GM21390 (cell line): ENCODE measurements around the gene MAP4.

ENCODE experiments used
- ATAC-seq: cut with Tn5 transposase; IDR thresholded peaks from one replicate; pipeline ENCODE4 v1.9.1; 2021; ENCODE audit not compliant: unreplicated experiment

MAP4 gene

DNA sequence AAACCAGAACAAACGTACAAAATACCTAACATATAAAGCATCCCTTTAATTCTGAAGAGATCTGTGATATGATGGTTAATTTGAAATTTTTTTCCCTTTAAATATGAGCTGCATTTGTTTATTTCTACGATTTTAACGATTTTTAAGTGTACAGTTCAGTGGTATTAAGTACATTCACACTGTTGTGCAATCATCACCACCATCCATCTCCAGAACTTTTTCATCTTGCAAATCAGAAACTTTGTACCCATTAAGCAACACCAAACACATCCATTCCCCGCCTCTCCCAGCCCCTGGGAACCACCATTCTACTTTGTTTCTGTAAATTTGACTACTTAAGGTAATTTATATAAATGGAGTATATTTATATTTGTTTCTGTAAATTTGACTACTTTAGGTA is 51.5 kb downstream of the MAP4 start:
- no peak for ATAC-seq

DNA sequence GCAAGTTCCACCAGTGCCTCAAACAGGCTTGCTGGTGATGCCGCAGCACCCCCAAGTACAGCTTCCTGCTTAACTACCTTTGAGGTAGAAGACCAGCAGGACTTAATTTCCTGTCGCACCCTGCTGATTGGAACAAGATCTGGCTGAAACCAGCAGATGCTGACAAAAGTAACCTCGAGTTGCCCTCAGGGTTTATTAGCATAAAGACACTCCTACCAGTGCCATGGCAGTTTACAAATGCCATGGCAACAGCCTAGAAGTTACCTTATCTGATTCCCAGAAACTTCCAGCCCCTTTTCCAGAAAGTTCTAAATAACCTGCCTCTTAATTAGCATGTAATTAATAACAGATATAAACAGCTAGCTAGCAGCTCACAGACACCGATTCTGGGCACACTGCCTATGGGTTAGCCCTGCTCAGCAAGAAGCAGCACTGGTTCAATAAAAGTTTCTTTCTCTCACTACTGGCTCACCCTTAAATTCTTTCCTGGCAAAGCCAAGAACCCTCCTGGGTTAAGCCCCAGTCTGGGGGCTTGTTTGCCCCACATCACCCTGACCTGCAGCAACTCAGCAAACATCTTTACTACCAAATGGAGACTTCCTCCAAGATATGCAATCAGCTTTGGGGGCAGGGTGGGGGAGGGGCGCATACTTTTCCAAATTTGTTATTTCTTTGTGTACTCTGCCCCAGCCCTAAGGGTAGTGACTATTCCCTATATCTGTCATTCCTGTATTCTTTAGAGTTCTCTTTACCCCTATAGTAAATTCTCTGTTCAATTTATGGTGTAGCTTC is 54.2 kb downstream of the MAP4 start:
- ATAC-seq, result no peak

DNA sequence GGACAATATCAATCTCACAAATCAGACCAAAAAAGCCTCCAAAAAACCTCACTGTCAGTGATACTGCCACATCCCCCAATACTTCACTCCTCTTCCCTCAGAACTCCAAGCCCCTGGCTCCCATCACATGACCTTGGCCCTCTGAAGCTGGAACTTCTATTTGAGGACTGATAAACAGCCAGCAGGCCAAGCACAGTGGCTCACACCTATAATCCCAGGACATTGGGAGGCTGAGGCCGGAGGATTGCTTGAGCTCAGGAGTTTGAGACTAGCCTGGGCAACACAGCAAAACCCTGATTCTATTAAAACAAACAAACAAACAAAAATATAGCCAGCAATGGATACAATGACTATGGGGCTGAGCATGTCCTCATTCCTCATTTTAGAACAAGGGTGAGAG is 55.2 kb downstream of the MAP4 start:
- no peak for ATAC-seq

DNA sequence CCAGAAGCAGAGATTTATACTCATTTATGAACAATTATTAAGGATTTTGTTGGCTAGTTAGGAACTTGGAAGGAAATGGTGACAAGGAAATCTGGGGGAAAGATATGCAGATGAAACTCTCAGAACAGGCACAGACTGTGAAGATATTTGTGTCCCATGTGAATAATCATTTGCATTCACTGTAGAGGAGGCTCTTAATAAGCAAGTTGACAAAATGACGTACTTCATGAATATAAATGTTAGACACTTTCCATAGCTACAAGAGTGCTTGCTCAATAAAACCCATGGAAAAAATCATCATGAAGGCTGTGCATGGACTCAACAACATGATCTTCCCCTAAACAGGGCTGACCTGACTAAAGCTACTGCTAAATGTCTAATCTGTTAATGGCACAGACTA is 59.7 kb downstream of the MAP4 start:
- ATAC-seq, result no peak

DNA sequence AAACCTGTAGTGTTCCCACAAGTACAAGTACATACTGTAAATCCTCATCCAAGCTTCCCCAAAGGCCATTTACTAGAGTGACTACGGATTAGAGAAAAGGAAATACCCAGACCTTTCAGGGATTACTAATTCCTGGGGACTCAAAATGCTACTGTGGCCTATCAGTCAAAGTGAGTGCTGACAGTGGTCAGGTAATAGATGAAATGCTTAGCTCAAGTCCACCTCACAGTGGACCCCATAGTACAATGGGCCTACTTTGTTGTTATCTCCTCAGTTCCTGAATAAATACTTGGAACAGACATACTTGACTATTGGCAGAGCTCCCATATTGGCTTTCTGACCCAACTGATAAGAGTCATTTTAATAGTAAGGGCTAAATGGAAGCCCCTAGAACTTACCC is 61.6 kb downstream of the MAP4 start:
- ATAC-seq, result no peak

DNA sequence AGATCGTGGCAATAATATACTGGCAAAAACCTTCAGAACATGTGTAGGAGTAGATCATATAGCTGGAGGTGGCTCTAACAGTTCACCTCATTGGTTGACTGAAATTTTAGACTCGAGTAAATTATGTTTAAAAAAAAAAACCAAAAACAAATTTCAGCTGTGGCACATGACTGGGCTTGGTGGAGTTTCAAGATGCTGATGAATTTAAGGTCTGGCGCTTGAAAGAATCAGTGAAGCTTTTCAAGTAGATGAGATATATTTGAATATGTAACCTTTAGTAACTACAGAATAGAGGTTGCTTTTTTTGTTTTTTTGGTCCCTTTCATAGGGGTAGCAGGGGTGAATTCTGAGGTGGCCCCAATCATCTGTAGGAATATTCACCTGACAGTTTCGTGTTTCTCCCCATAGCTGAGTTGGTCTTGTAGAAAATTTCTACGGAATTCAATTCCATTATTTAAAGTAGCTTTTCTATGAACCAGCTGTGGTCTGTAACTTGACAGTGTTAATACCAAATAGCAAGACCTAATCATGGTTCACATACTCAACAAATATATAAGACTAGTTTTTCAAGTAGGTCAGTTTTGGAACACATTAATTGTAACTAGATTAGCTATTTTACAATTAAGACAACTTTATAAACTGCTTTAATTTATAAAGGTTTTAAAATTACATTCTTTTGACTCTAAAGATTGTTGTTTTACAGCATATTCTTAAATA is 65.6 kb downstream of the MAP4 start:
- ATAC-seq, result no peak

DNA sequence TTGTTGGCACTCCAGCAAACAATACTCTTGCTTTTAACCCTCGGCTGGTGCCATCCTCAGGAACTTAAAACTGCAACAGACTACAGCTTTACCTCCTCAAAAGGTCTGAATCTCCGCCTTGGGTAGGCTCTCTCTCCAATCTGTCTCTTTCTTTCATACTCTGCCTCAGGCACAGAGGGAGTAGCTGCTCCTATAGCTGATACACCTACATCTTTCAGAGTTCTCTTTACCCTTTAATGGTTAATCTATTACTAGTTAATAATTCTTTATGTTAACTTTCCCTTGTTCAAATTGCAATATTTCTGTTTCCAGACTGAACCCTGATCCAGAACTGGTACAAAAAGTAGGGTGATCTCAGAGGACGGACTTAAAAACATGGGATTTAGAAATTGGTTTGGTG is 66.2 kb downstream of the MAP4 start:
- no peak for ATAC-seq

DNA sequence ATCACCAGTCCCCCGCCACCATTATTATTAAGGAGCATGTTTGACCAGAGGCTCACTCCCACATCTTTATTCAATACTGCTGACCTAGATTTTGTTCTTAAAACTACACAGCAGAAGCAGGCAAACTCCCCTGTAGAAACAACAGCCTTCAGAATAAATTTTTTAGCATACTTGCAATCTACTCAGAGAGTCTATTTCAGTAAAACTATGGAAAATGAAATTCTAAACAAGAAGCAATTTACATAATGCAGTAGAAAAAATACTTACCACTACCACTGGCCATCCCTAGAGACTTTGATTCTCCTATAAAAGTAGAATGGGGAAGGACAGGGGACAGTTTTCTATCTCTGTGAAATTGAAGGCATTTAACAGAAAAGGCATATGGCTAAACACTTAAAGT is 76.0 kb downstream of the MAP4 start:
- no peak for ATAC-seq

DNA sequence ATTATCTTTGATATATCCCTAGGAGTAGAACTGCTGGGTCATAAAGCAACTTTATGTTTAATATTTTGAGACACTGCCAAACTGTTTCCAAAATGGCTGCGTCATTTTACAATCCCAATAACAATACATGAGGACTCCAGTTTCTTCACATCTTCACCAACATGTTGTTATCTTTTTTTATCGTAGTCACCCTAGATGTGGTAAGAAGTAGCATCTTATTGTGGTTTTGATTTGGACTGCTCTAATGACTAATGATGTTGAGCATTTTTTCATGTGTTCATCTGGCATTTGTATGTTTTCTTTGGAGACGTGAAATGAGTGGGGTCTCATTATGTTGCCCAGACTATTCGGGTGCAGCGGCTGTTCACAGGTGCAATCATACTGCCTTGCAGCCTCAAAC is 83.8 kb downstream of the MAP4 start:
- no peak for ATAC-seq

DNA sequence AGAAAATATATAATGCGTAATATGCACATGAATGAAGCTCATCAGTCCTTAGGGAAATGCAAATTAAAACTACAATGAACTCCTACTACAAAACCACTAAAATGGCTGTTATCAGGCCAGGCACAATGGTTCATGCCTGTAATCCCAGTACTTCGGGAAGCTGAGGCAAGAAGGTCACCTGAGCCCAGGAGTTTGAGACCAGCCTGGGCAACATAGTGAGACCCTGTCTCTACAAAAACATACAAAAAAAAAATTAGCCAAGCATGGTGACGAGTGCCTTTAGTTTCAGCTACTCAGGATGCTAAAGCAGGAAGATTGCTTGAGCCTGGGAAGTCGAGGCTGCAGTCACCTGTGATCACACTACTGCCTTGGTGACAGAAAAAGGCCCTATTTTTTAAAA is 85.2 kb downstream of the MAP4 start:
- no peak for ATAC-seq

DNA sequence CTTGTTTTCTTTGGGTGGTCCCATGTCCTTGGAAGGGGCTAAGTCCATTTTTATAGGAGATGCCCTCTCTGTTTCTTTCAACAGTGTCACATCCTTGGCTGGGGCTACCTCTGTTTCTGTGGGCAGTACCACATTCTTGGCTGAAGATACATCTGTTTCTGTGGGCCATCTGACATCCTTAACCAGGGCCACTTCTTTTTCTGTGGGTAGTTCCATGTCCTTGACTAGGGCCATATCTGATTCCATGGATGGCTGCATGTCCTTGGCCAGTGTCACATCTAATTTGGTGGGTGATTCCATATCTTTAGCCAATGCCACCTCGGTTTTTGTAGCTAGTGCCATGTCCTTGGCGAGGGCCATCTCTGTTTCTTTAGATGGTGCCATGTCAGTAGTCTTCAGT is 99.5 kb downstream of the MAP4 start:
- ATAC-seq, result no peak

DNA sequence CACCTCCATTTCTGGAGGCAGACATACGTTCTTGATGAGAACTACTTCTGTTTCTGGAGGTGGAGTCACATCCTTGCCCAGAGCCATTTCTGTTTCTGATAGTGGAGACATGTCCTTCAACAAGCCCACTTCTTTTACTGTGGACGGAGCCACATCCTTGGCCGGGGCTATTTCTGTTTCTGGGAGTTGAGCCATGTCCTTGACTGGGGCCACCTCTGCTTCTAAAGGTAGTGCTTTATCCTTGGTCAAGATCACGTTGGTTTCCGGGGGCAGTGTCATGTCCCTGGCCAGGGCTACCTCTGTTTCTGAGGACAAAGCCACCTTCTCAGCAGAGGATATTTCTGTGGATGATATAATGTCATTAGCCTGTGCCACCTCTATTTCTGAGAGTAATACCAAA is 100.0 kb downstream of the MAP4 start:
- ATAC-seq, result no peak

DNA sequence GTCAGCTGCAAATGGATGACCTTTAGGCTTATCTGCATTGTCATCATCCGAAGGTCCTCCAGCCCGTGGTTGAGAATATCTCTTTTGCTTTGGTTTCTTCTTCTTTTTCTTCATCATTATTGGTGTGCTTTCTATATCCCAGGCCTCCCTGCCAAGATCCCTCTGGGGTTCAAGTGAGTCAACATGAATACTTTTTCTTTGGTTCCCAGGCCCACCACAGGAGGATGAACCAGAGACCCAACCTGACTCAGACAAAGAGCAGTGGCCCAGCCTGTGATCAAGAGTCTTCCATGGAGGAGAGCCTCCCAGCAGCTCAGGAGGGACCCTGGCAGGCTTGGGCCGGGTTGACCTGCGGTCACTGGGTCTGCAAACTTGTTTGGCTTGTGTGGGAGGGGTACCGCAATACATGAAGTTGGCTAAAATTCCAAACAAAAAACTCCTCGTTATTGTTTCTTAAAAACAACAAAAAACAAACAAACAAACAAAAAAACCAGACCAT is 104.2 kb downstream of the MAP4 start:
- ATAC-seq, result no peak

DNA sequence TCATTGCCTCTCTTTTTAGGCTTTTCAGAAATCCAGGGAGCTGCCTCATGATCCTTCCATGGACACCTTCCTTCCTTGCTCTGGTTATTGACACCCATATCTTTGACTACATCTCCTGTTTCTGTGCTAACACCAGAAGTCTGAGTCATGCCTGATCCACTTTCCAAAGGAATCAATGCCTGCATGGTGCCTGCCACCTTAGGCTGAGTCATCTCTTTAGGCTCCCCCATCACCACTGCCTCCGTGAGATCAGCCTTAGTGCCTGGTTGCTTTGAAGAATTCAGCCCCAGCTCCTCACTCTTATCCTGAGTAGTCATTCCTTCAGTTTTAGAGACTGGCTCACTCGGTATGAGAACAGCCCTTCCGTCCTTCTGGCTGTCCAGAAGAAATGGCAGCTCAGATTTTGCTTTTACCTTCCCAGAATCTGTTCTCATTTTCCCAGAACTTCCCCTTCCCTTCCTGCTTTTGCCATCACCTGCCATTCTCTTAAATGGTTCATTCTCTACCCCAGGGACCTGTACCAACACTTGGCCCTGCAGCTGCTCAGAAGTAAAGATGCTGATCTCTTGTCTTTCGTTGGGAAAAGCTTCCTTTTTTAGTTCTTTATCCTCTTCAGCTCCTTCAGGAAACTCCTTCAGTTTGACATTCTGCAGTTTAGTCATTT is 105.3 kb downstream of the MAP4 start:
- no peak for ATAC-seq

DNA sequence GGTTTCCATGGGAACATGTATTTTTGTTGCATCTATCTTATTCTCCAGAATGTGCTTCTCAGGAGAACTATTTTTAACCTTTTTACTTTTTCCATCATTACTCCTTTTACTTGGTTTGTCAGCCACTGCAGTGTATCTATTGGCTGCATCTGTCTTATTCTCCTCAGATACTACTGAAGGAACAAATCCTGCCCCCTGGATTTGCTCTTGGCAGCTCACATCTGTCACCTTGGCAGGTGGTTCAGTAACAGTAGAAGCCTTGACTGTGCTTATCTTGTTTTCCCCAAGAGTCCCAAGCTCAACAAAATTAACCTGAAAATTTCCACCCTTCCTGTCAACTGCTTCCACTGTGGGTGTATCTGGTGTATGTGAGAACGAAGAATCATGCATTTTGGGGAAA is 106.0 kb downstream of the MAP4 start:
- ATAC-seq, result no peak

DNA sequence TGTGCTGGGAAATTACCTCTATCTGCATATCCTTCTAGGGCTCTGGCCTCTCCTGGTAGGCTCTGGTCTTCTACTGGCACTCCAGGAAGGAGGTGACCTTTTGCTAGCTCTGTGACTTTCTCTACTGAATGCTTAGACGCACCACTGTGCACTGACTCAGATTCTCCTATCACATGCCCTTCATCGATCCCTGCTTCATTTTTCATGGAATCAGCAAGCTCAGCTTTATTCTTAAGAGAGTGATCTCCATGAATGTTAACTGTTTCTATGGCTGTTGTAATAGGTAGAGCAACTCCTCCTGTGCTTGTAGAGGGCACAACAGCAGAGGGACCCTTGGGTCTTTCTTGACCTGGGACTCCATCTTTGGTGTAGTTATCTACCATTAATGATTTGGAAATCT is 106.6 kb downstream of the MAP4 start:
- no peak for ATAC-seq

DNA sequence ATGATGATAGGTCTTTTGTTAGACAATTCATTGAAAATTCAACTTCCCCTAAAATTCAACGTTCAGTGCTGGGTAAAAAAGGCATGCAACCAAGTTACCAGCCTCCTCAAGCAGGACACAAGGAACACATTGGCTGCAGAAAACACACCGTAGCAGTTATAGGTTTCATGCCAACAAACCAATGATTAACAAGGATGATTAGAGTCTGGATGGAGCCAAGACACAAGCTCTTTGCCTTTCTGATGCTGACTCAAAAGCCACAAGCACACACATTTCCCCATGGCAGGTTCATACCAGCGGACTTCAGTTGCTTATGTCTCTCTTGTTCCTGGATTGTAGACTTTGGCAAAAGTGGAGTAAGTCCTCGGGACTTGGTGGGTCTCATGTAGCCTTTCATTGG is 107.5 kb downstream of the MAP4 start:
- ATAC-seq, result no peak

DNA sequence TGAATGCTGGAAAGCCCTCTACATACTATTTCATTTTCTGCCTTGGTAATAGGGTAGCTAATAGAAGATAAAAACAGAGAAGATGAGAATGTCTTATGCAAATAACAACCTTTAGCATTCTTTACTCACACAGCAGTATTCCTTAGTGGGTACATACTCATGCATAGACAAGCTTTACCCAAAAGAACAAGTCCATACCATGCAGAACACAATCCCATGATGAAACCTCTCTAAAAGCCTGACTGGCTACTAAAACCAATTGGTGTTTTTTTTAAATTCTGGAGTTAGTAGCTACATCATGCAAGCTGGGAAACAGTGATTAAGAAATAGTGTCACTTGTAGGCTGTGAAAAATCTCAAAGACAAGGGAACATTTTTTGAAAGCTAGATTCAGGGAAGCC is 108.4 kb downstream of the MAP4 start:
- ATAC-seq, result no peak

DNA sequence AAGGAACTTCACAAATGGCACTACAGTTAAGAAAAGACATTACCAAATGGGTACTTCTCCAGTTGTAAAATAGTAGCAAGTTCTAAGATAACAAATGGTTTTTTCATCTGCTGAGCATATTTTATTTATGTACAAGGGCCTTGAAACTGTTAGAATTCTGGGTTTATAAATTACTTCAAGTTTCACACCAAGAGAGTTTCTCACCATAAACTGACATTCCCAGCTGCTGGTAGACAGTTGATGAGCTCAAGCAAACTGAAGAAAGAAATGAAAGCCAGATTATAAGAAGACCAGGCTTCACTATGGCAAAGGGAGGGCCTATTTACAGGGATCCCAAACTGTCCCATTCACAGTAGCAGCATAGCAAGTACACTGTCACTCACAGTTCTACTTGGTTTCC is 113.5 kb downstream of the MAP4 start:
- ATAC-seq, result no peak

DNA sequence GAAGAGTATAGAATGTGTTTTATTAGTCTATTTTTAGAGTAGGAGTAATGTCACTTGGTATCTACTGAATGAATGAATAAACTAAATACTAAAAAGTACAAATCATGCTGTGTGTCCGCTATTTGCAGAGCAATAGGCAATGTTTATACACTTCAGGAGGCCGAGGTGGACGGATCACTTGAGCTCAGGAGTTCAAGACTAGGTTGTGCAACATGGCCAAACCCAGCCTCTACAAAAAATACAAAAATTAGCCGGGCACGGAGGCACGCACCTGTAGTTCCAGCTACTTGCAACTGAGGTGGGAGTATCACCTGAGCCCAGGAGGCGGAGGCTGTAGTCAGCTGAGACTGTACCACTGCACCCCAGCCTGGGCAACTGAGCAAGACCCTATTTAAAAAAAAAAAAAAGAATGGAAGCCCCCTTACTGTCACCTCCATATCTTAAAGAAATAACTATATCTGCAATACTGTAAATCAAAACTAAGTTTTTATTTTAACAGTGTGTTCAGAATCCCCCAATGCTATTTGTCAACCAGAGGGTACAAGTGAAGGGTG is 114.9 kb downstream of the MAP4 start:
- ATAC-seq, result no peak

DNA sequence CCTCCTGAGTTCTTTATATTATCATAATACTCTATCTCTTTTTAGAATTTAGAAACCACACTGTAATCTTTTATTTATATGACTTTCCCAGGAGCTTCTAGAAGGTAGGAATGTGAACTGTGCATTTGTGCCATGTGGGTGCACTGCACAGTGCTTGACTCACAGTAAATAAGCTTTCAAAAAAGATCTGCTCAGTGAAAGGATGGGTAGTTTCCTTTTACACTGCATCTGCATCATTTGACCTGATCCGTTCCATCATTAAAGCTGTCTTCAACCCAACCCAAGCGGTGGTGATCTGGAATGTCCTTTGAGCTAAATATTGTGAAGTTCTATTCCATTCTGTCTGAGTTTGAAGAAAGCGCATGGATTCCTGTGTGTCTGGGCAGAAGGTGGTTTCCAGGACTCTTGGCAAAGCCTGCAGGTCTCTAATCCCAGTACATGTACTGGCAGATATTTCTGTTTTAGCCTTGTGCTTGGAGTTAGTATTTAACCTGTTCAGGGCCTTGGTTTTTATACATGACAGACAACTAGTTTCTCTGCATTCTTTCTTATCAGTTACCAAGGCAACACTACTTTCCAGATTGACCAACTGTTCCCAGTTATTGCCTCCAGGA is 116.6 kb downstream of the MAP4 start:
- ATAC-seq, result no peak
